HepG2 (cell line): ENCODE measurements around the gene FXR2. TPM values are rescaled to one million over a fixed set of nuclear protein-coding genes. Genes with fewer than 3 reads are reported as not detected.

Experiments
- KLF13 ChIP-seq: sonication (generic); formaldehyde crosslinking; IDR thresholded peaks from 2 replicates; pipeline ENCODE4 v1.4.0; 2020; ENCODE audit warnings: mild to moderate bottlenecking, missing genetic modification reagents
- POLR2G ChIP-seq: fragments of 200-400 bp; formaldehyde crosslinking; IDR thresholded peaks from 2 replicates; pipeline ENCODE4 v1.6.1; 2018; ENCODE audit warnings: mild to moderate bottlenecking, low read depth, low read length, moderate library complexity
- RARG ChIP-seq: sonication (generic); formaldehyde crosslinking; IDR thresholded peaks from 2 replicates; pipeline ENCODE4 v1.4.0; 2020; ENCODE audit warnings: low read depth, mild to moderate bottlenecking, missing genetic modification reagents
- SIN3B ChIP-seq: fragments of 150-350 bp; IDR thresholded peaks from 2 replicates; pipeline ENCODE4 v1.6.1; 2014; ENCODE audit warnings: low read length
- SRSF4 ChIP-seq: fragments of 200-400 bp; formaldehyde crosslinking; IDR thresholded peaks from one replicate; pipeline ENCODE4 v1.6.1; 2018; ENCODE audit warnings: mild to moderate bottlenecking, low read depth, low read length, moderate library complexity; ENCODE audit not compliant: poor library complexity, severe bottlenecking
- ZBTB21 ChIP-seq: sonication (generic); formaldehyde crosslinking; IDR thresholded peaks from 2 replicates; pipeline ENCODE4 v1.4.0; 2020; ENCODE audit warnings: missing genetic modification reagents
- ZNF781 ChIP-seq: sonication (generic); formaldehyde crosslinking; IDR thresholded peaks from 2 replicates; pipeline ENCODE4 v1.5.1; 2020; ENCODE audit warnings: borderline replicate concordance, mild to moderate bottlenecking, missing genetic modification reagents; ENCODE audit errors: not compliant biosample characterization
- polyA plus RNA-seq, 8 experiments: library from polyadenylated mRNA; depleted of rRNA in 3 of 8; stranded (reverse) in 7 of 8; unstranded in 1 of 8; fragments of >200 nt; fragmentation: Illumina TruSeq in 4 of 8; extraction: Trizol in 4 of 8; gene quantifications; 2 replicates each; pipeline versions ENCODE4 v1.2.1 to v1.2.3, GENCODE V29; 2011 to 2016; ENCODE audit warnings: low read depth in 4 of 8, missing spikeins in 1 of 8, mixed read lengths in 1 of 8; ENCODE audit not compliant: insufficient read depth in 1 of 8
- total RNA-seq, 5 experiments: library from RNA; depleted of rRNA; stranded (reverse); fragments of >200 nt; fragmentation: Illumina TruSeq; extraction: Trizol; gene quantifications; 2 replicates each; pipeline ENCODE4 v1.2.3, GENCODE V29; 2016; ENCODE audit warnings: low read depth in 1 of 5
- TF ChIP-seq, protein P1 (sequence below): sonication (generic); formaldehyde crosslinking; IDR thresholded peaks from 2 replicates; pipeline ENCODE4 v1.5.0; 2020; ENCODE audit warnings: missing genetic modification reagents
- TF ChIP-seq, protein P2 (sequence below): IDR thresholded peaks from 2 replicates; pipeline ENCODE4 v1.6.1; 2012; ENCODE audit warnings: low read length, improper control_type of control experiment
- TF ChIP-seq, protein P3 (sequence below): fragments of 450-650 bp; IDR thresholded peaks from 2 replicates; pipeline ENCODE4 v1.6.1; 2016
- TF ChIP-seq, protein P4 (sequence below), 2 experiments: fragments of 450-650 bp in 1 of 2; sonication (generic) in 1 of 2; formaldehyde crosslinking in 1 of 2; IDR thresholded peaks; 2 replicates each; pipeline versions ENCODE4 v1.6.1 to v1.8.0; 2016 to 2022; ENCODE audit warnings: antibody characterized with exemption in 1 of 2, mild to moderate bottlenecking in 1 of 2, missing genetic modification reagents in 1 of 2

FXR2 gene
- total and polyA plus RNA-seq, 2 of the 13 experiments (the other 11 are each of a cell fraction or from before 2014, with no cell fraction given), result 20.9 to 24.4 TPM

DNA sequence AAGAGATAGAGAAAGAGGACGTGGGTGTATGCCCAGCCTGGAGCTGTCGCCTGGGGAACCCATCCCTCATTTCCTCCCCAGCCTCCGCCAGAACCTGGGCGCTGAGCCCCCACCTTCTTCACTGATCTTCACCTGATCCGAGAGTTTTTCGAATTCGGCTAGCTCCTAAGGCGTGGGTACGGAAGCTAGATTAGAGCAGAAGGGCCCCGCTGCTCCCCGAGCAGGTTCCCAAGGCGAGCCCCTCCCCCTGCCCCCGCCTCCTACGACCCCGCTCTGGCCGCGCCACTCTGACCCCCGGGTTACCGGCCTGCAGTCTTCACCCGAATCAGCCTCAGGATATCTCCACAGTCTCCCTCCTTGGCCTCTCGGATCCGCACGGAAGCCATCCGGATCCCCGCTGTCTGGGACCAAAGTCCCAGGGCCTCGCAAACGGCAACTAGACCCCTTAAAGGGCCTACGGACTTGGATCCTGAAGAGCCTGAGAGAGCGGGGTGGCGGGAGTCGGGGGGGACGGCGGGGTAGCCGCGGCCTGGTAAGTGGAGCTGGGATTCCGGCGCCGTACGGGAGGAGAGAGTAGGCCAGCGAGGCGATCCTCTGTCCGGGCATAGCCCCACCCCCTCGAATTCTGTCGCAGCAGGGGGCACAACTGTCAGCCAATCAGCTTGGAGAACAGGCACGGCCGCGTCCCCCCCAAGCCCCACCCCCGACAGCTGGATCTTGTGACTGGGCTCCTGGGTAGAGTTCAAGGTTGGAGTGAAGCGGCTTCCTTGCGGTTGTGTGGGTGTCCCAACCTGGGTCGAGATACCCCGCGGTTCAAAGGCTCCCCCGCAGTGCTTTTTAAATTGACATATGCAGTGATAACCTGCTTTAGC is 12.8 kb upstream of the FXR2 start, which contains the start of gene SAT2 (continued):
- TF ChIP-seq, protein P1, sequence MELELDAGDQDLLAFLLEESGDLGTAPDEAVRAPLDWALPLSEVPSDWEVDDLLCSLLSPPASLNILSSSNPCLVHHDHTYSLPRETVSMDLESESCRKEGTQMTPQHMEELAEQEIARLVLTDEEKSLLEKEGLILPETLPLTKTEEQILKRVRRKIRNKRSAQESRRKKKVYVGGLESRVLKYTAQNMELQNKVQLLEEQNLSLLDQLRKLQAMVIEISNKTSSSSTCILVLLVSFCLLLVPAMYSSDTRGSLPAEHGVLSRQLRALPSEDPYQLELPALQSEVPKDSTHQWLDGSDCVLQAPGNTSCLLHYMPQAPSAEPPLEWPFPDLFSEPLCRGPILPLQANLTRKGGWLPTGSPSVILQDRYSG (CRISPR knock-in tag), result no peak
- TF ChIP-seq ZBTB21 (CRISPR knock-in tag) (no peak), ZNF781 (CRISPR knock-in tag) (no peak), SRSF4 (no peak), KLF13 (CRISPR knock-in tag) (no peak), SIN3B (no peak), RARG (no peak), POLR2G (peak; percentile 82)
- TF ChIP-seq, protein P2, sequence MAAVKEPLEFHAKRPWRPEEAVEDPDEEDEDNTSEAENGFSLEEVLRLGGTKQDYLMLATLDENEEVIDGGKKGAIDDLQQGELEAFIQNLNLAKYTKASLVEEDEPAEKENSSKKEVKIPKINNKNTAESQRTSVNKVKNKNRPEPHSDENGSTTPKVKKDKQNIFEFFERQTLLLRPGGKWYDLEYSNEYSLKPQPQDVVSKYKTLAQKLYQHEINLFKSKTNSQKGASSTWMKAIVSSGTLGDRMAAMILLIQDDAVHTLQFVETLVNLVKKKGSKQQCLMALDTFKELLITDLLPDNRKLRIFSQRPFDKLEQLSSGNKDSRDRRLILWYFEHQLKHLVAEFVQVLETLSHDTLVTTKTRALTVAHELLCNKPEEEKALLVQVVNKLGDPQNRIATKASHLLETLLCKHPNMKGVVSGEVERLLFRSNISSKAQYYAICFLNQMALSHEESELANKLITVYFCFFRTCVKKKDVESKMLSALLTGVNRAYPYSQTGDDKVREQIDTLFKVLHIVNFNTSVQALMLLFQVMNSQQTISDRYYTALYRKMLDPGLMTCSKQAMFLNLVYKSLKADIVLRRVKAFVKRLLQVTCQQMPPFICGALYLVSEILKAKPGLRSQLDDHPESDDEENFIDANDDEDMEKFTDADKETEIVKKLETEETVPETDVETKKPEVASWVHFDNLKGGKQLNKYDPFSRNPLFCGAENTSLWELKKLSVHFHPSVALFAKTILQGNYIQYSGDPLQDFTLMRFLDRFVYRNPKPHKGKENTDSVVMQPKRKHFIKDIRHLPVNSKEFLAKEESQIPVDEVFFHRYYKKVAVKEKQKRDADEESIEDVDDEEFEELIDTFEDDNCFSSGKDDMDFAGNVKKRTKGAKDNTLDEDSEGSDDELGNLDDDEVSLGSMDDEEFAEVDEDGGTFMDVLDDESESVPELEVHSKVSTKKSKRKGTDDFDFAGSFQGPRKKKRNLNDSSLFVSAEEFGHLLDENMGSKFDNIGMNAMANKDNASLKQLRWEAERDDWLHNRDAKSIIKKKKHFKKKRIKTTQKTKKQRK, result no peak
- TF ChIP-seq, protein P3, sequence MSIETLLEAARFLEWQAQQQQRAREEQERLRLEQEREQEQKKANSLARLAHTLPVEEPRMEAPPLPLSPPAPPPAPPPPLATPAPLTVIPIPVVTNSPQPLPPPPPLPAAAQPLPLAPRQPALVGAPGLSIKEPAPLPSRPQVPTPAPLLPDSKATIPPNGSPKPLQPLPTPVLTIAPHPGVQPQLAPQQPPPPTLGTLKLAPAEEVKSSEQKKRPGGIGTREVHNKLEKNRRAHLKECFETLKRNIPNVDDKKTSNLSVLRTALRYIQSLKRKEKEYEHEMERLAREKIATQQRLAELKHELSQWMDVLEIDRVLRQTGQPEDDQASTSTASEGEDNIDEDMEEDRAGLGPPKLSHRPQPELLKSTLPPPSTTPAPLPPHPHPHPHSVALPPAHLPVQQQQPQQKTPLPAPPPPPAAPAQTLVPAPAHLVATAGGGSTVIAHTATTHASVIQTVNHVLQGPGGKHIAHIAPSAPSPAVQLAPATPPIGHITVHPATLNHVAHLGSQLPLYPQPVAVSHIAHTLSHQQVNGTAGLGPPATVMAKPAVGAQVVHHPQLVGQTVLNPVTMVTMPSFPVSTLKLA, result no peak
- TF ChIP-seq, protein P4, sequence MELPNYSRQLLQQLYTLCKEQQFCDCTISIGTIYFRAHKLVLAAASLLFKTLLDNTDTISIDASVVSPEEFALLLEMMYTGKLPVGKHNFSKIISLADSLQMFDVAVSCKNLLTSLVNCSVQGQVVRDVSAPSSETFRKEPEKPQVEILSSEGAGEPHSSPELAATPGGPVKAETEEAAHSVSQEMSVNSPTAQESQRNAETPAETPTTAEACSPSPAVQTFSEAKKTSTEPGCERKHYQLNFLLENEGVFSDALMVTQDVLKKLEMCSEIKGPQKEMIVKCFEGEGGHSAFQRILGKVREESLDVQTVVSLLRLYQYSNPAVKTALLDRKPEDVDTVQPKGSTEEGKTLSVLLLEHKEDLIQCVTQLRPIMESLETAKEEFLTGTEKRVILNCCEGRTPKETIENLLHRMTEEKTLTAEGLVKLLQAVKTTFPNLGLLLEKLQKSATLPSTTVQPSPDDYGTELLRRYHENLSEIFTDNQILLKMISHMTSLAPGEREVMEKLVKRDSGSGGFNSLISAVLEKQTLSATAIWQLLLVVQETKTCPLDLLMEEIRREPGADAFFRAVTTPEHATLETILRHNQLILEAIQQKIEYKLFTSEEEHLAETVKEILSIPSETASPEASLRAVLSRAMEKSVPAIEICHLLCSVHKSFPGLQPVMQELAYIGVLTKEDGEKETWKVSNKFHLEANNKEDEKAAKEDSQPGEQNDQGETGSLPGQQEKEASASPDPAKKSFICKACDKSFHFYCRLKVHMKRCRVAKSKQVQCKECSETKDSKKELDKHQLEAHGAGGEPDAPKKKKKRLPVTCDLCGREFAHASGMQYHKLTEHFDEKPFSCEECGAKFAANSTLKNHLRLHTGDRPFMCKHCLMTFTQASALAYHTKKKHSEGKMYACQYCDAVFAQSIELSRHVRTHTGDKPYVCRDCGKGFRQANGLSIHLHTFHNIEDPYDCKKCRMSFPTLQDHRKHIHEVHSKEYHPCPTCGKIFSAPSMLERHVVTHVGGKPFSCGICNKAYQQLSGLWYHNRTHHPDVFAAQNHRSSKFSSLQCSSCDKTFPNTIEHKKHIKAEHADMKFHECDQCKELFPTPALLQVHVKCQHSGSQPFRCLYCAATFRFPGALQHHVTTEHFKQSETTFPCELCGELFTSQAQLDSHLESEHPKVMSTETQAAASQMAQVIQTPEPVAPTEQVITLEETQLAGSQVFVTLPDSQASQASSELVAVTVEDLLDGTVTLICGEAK (IDR thresholded peaks at IDR 0.05), result no peak
- TF ChIP-seq, protein P4 (CRISPR knock-in tag; IDR thresholded peaks at IDR 0.05), result no peak; the same call in 1 of the 2 replicates
